Colonic mucosa (tissue), 4 donors: ENCODE data around the gene ZBTB17. TPM values are rescaled to one million over a fixed set of nuclear protein-coding genes. Genes with fewer than 3 reads are reported as not detected.
"Not testable (repeated sequence)": the region's sequence is repeated elsewhere in the genome, so short reads cannot be mapped to it uniquely, and the experiment has no call there.

Source experiments
- DNase-seq: peaks from one replicate; pipeline ENCODE4 v3.0.0-alpha.2; 2020
- H3K27ac ChIP-seq: fragments of 200-600 bp; one replicate; pipeline ENCODE4 v1.8.0; 2021
- H3K27me3 ChIP-seq: fragments of 200-600 bp; one replicate; pipeline ENCODE4 v1.8.0; 2021
- H3K36me3 ChIP-seq: fragments of 200-600 bp; one replicate; pipeline ENCODE4 v1.8.0; 2021
- H3K4me1 ChIP-seq: fragments of 200-600 bp; one replicate; pipeline ENCODE4 v1.8.0; 2021; ENCODE audit warnings: mild to moderate bottlenecking
- H3K4me3 ChIP-seq: fragments of 200-600 bp; one replicate; pipeline ENCODE4 v1.8.0; 2021
- H3K9ac ChIP-seq, 2 donors: one replicate each; pipeline ENCODE4 v1.7.0; 2013; ENCODE audit warnings: control low read depth in 2 of 2, low read depth in 2 of 2, low read length in 2 of 2
- H3K9me3 ChIP-seq: fragments of 200-600 bp; one replicate; pipeline ENCODE4 v1.8.0; 2021
- CTCF ChIP-seq: fragments of 200-600 bp; IDR thresholded peaks from one replicate; pipeline ENCODE4 v1.8.0; 2022; ENCODE audit warnings: antibody characterized with exemption, mild to moderate bottlenecking
- intact Hi-C: fragments of 100-400 bp; cut with DNase I; formaldehyde crosslinking; loops from one replicate; pipeline ENCODE4 v1.14.1; 2022
- total RNA-seq, 2 donors: library from RNA; stranded (reverse); fragmentation: NEBNext Ultra II Directional in 1 of 2; extraction: Animal tissue kit (Norgen Biotek cat#: 25700) in 1 of 2; gene quantifications; one replicate each; pipeline ENCODE4 v1.2.1, GENCODE V29; 2021
- donor health status: healthy.
- donor health status: DM: no; HTN: no; CAD: no.
- donor health status: DM: no; HTN: no; CAD: no.

ZBTB17 gene
- total RNA-seq, 2 donors from 2014 or later = 24.9 to 36.3 TPM

DNA sequence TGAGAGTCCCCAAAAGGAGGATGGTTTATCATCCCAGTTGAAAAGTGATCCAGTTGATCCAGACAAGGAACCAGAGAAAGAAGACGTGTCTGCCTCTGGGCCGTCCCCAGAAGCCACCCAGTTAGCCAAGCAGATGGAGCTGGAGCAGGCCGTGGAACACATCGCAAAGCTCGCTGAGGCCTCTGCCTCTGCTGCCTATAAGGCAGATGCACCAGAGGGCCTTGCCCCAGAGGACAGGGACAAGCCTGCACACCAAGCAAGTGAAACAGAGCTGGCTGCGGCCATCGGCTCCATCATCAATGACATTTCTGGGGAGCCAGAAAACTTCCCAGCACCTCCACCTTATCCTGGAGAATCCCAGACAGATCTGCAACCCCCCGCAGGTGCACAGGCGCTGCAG is 43.3 kb downstream of the ZBTB17 start:
- Histone ChIP-seq H3K27me3 (no peaks in the 10 kb centered on the region), H3K4me3 (no peak overlapping the region), H3K4me1 (no peaks in the 10 kb centered on the region), H3K9me3 (no peaks in the 10 kb centered on the region), H3K9ac (no peak overlapping the region), H3K27ac (no peak overlapping the region), H3K36me3 (peaks cover 23% of the 10 kb centered on the region)
- intact Hi-C loops = no loop called here
- no peak for TF ChIP-seq CTCF
- no peak for DNase-seq

DNA sequence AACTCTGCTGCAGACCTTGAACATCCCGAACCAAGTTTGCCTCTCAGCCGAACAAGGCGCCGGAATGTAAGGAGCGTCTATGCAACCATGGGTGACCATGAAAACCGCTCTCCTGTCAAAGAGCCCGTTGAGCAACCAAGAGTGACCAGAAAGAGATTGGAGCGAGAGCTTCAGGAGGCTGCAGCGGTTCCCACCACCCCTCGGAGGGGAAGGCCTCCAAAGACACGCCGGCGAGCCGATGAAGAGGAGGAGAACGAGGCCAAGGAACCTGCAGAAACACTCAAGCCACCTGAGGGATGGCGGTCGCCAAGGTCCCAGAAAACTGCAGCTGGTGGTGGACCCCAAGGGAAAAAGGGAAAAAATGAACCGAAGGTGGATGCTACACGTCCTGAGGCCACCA is 44.0 kb downstream of the ZBTB17 start:
- Histone ChIP-seq H3K27me3 (no peaks in the 10 kb centered on the region), H3K9ac (no peak overlapping the region), H3K9me3 (no peaks in the 10 kb centered on the region), H3K4me3 (no peak overlapping the region), H3K27ac (no peak overlapping the region), H3K4me1 (no peaks in the 10 kb centered on the region), H3K36me3 (peaks cover 24% of the 10 kb centered on the region)
- no peak for TF ChIP-seq CTCF
- intact Hi-C loops = no loop called here
- DNase-seq = no peak

- no peak for DNase-seq
- intact Hi-C loops = no loop called here
- no peak overlapping the region for H3K9ac ChIP-seq
- H3K27me3 ChIP-seq = no peaks in the 10 kb centered on the region
- no peaks in the 10 kb centered on the region for H3K4me1 ChIP-seq
- no peak for TF ChIP-seq CTCF
- no peak overlapping the region for H3K27ac ChIP-seq
- no peaks in the 10 kb centered on the region for H3K9me3 ChIP-seq
- peaks cover 24% of the 10 kb centered on the region for H3K36me3 ChIP-seq
- no peak overlapping the region for H3K4me3 ChIP-seq
Measured at GRCh38 chr1:15931401-15931800, 44.5 kb downstream of the ZBTB17 start.

DNA sequence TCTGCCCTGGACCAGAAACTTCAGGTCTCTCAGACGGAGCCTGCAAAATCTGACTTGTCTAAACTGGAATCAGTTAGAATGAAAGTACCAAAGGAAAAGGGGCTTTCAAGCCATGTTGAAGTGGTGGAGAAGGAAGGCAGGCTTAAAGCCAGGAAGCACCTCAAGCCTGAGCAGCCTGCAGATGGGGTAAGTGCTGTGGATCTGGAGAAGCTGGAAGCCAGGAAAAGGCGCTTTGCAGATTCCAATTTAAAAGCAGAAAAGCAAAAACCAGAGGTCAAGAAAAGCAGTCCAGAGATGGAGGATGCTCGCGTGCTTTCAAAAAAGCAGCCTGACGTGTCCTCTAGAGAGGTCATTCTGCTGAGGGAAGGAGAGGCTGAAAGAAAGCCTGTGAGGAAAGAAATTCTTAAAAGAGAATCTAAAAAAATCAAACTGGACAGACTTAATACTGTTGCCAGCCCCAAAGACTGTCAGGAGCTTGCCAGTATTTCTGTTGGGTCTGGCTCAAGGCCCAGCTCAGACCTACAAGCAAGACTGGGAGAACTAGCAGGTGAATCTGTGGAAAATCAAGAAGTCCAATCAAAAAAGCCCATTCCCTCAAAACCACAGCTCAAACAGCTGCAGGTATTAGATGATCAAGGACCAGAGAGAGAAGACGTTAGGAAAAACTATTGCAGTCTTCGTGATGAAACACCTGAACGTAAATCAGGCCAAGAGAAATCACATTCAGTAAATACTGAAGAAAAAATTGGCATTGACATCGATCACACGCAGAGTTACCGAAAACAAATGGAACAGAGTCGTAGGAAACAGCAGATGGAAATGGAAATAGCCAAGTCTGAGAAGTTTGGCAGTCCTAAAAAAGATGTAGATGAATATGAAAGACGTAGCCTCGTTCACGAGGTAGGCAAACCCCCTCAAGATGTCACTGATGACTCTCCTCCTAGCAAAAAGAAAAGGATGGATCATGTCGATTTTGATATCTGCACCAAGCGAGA is 46.6 kb downstream of the ZBTB17 start:
- no peak for TF ChIP-seq CTCF
- Histone ChIP-seq H3K36me3 (peaks cover 24% of the 10 kb centered on the region), H3K4me1 (no peaks in the 10 kb centered on the region), H3K9me3 (no peaks in the 10 kb centered on the region), H3K27ac (no peak overlapping the region), H3K4me3 (no peak overlapping the region), H3K27me3 (no peaks in the 10 kb centered on the region), H3K9ac (no peak overlapping the region)
- intact Hi-C loops = no loop called here
- DNase-seq = no peak

- intact Hi-C loops, H3K9me3 ChIP-seq, H3K27me3 ChIP-seq, H3K4me1 ChIP-seq, H3K9ac ChIP-seq, H3K4me3 ChIP-seq, H3K27ac ChIP-seq, DNase-seq: not testable (repeated sequence)
- H3K36me3 ChIP-seq = peaks cover 18% of the 10 kb centered on the region
Measured at GRCh38 chr1:15926448-15926847, 49.5 kb downstream of the ZBTB17 start.

GRCh38 chr1:15923241-15923640 is 52.7 kb downstream of the ZBTB17 start:
- no peak for DNase-seq
- Histone ChIP-seq H3K36me3 (peaks cover 17% of the 10 kb centered on the region), H3K27ac (no peak overlapping the region), H3K4me3 (no peak overlapping the region), H3K9ac (no peak overlapping the region), H3K27me3 (no peaks in the 10 kb centered on the region), H3K9me3 (no peaks in the 10 kb centered on the region), H3K4me1 (no peaks in the 10 kb centered on the region)
- no peak for TF ChIP-seq CTCF
- intact Hi-C loops = no loop called here
